Fibroblast of skin of scalp (primary cell): ENCODE data around the gene SERBP1.
"Not testable (repeated sequence)": the region's sequence is repeated elsewhere in the genome, so short reads cannot be mapped to it uniquely, and the experiment has no call there.

Experiments
- DNase-seq: peaks from one replicate; pipeline ENCODE4 v3.0.0-alpha.2; 2013

SERBP1 gene

DNA sequence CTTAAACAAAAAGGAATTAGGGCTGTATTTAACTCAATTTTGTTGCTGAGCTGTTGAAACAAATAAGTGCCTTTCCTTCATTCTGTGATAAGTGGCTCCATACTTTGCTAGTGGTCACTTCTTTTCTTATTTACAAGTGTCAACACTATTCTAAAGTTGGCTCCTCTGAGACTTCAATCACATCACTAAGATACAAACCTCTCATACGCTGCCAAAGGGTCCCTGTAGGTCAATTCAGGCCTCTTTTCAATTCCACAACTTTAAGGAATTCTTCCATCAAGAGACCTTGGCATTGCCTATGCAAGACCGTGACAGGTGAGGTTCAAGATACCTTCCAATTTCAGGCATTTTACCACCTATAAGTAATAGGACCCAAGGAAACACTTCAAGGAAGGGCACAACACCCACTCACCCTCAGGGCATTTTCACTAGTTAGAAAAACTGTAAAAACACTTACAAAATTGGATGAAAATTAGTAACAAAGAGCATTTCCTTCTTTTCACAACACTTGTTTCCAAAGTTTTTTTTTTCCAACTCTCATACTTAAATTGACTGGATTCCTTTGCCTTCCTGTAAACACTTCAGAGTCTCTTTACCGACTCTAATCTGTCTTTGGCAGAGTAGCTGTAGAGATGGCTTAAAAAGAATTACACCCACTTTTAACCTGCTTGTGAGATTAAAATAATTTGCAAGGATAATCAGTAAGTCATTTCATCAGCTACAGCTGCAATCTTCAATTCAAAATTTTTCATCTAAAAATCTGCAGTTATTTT is 24.5 kb downstream of the SERBP1 start:
- no peak for DNase-seq

DNA sequence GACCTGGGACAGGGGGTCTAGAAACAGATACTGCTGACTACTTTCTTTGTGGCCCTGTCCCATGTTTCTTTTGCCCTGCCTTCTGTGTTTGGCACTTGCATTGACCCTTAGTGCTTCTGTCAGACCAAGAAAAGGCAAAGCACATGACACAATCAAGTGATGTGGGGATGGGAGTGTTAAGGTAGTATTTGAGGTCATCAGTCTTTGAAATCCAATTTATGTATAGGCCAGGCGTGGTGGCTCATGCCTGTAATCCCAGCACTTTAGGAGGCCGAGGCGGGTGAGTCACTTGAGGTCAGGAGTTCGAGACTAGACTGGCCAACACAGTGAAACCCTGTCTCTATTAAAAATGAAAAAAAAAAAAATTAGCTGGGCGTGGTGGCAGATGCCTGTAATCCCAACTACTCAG is 26.0 kb downstream of the SERBP1 start:
- DNase-seq: peak; percentile 8

DNA sequence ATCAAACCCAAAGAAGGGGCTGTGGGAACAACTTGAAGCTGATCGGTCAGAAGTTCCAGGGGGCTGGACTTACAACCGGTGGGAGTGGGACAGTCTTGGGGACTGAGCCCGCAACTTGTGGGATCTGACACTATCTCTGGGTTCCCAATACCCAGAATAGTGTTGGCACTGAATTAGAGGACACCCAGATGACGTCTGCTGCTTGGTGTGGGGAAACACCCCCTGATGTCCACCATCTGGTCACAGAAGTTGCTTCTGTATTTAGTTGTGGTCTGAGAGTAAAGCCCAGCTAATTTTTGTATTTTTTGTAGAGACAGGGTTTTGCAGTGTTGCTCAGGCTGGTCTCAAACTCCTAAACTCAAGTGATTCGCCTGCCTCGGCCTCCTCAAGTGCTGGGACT is 28.8 kb downstream of the SERBP1 start:
- no peak for DNase-seq

DNA sequence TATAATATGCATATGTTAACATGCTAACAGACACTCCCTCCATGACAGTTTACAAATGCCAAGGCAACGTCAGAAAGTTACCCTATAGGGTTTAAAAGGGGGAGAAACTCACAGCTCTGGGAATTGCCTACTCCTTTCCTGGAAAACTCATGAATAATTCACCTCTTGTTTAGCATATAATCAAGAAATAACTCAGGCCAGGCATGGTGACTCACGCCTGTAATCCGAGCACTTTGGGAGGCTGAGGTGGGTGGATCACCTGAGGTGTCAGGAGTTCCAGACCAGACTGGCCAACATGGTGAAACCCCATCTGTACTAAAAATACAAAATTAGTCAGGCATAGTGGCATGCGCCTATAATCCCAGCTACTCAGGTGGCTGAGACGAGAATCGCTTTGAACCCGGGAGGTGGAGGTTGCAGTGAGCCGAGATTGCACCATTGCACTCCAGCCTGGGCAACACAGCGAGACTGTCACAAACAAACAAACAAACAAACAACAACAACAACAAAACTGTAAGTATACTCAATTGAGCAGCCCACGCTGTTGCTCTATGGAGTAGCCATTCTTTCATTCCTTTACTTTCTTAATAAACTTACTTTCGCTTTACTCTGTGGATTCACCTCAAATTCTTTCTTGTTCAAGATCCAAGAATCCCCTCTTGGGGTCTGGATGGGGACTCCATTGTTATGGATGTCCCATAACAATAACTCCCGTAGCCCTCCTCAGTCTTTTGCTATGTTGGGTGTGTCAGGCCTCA is 30.0 kb downstream of the SERBP1 start:
- DNase-seq: not testable (repeated sequence)

DNA sequence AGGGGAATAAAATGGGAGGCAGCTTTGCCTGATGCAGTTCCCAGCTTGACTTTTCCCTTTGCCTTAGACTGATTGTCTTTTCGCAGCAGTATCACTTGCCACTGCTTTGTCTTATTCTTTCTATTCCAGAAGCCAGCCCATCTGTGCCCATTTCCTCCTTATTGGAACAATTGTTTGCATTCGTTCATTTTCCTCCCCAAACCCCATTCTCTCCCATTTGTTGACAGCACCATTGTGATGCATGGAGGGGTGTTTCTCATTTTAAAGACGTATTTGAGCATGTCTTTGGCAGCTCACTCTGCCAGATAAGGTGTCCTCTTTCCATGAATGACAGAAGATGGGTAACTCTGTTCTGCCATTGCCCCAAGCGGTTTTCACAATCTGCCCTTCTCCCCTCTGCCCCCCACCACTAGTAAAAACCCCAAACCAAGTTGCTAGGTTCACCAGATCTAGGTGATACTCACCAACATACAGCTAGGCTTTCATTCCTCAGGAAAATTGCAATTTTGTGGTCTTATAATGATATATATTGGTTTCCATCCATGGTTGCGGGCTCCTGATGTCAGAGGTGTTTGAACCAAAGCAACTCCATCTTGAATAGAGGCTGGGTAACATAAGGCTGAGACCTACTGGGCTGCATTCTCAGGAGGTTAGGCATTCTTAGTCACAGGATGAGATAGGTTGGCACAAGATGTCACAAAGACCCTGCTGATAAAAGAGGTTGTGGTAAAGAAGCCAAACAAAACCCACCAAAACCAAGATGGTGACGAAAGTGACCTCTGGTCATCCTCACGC is 30.8 kb downstream of the SERBP1 start:
- DNase-seq: no peak

DNA sequence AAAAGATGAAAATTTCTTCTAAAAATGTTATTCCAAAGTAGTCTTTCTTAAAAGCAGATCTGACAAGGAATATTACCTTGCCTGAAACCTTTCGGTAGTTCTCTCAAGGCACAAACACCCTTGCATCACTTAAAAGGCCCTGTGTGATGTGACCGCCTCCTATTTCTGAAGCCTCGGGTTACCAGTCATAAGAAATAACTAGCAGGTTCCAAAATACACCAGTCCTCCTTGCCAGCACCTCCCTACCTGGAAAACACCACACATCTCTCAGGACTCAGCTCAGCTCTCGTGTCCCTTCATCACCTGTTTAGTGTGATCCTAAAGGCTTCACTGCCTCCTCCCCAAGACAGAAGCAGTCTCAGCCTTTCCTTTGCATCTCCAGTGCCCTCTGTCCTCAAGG is 35.7 kb downstream of the SERBP1 start:
- no peak for DNase-seq

DNA sequence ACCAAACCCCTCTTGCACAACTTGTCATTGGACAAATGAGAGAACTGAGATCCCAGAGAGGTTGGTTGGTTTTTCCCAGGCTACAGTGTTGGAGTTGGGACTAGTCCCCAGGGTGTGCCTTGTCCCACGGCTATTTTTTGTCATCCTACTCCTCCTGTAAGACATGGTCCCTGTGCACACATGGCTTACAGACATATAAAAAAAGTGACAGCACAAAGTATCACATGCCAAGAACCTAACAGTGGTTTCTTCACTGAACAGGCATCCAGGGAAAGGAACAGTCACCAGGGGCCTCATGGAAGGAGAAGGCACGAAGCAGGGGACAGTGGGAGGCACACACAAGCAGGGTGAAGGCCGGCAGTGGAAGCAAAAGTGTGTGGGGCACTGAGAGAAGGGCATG is 36.5 kb downstream of the SERBP1 start:
- no peak for DNase-seq

DNA sequence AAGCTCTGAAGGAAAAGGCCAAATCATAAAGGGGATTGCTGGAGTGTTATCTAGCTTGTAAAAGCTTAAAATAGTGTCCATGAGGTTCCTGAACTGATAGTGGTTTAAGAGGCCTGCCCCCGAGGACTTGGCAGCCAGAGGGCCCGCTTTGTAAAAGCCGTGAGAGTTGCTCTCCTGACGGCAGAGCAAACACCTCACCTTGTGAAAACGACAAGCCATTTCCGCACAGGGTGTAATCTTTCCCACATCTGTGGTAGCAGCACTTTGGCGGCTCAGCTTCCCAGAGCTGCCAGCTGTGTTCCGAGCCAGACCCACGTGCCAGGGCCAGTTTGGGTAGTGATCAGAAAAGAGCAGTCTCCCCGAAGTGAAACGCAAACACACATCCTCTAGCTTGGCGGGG is 37.0 kb downstream of the SERBP1 start:
- DNase-seq: no peak

DNA sequence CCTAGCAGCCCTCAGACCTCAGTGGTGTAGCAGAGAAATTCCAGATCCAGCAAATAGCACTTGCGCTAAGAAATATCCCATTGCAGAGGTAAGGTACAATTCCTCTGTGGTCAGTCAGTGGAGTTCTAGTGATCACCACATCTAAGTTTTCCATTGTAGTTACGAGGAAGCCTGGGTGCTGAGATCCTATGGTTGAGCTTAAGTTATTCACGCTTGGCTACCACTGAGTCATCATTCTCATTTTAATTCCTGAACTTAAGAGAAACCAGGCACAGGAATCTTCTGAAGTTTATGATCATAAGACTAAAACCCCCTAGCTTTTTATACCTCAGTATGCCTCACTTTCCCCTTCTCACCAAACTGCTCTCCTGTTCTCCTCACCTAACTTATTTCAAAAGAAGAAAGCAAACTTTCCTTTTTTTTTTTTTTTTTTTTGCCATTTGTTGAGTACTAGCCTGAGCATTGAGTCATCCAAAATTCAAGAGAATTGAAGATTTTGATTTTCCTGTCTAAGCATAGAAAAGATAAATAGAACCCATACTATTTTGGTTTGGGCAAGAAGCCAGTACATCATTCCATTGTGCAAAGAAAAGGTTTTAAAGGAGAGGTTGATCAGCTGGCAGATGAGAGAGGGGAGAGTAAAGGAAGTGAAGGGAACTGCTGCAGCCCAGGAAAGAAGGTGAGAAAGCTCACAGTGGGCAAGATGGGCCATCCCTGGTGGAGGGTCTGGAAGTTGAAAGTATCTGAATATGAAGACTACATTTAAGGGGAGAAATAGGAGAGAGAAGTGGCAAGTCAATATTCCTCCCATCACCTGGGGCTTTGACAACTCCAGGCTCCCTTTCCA is 39.9 kb downstream of the SERBP1 start:
- DNase-seq: peak; percentile 80

DNA sequence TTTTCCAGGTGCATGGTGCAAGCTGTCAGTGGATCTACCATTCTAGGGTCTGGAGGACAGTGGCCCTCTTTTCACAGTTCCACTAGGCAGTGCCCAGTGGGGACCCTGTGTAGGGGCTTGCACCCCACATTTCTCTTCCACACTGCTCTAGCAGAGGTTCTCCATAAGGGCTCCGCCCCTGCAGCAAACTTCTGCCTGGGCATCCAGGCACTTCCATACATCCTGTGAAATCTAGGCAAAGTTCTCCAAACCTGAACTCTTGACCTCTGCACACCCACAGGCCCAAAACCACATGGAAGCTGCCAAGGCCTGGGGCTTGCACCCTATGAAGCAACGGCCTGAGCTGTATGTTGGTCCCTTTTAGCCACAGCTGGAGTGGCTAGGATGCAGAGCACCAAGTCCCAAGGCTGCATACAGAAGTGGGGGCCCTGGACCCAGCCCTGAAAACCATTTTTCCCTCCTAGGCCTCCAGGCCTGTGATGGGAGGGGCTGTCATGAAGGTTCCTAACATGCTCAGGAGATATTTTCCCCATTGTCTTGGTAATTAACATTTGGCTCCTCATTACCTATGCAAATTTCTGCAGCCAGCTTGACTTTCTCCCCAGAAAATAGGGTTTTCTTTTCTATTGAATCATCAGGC is 46.1 kb downstream of the SERBP1 start:
- DNase-seq: no peak

DNA sequence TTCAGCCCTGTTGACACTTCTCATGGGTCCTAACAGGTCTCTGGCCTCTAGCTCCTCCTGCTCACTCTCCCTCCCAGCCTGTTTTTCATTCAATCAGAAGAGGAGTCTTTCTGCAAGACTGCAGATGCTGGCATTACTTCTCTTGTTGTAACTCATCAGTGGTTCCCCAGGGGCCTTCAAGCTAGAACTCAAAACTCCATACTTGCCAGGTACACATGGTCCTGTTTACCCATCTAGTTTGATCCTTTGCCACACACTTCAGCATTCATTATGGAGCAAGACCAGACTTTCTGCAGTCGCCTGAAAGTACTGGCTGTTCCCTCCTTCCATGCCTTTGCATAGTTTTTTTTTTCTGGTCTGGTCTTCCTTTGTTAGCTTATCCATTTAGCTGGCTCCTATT is 47.9 kb downstream of the SERBP1 start:
- DNase-seq: no peak

DNA sequence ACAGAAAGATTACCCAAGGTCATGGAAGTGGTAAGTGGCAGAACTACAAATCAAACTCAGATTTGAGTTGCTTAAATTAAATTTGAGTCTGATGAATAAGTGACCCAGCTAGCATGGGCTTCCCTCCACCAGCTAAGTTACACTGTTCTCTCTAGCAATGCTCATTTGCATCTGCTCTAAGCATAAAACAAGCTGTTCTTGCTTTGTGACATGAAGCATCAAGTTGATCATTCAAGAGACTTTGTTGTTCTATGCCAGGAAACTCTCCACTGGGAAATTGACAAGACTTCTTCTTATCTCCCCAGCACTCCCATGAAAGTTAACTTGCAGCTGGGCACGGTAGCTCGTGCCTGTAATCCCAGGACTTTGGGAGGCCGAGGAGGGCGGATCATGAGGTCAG is 49.0 kb downstream of the SERBP1 start:
- no peak for DNase-seq

DNA sequence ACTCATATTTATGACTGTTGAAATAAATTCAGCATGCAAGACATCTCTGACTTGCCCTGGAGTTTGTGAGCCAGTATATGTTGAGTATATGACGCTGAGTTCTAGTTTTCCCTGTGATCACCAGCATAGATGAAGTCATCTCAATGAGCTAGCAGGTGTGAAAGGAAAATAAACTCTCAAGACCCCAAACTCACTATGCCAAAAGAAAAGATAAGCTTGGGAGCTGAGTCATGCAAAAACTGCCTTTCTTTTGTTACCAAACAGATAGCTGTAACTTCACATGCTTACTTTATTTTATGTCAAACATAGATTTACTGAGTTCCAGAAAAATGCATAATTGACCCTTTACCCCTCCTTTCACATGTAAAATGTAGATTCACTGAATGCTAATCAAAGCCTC is 52.9 kb downstream of the SERBP1 start:
- no peak for DNase-seq

DNA sequence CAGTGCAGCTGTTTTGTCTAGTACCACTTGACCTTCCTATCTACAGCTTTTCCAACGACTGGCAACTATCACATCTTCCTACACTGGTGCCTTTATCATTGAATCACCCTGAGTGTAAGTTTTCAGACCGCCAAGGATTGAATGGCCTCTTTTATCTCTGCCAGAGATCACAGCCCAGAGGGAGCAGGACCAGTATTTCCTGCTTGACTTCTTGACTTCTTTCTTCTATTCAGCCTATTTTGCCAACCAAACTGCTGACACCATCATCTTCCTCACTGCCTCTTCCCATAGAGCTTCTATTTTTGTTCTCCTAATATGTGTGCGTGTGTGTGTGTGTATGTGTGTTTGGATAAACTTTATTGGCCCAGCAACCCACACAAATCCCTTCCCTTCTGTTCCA is 53.8 kb downstream of the SERBP1 start:
- DNase-seq: no peak

DNA sequence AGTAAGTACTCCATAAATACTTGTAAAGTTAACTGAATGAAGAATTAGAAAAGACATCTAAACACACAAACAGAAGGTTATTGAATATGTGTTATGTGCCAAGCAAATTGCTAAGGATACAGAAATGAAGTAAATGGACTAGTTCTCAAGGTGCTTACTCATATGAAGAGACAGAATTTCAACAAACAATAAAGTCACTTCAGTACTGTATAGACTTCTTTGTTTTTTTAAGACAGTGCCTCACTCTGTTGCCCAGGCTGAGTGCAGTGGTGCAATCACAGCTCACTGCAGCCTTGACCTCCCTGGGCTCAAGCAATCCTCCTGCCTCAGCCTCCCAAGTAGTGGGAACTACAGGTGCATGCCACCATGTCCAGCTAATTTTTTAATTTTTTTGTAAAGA is 57.3 kb downstream of the SERBP1 start:
- DNase-seq: no peak

DNA sequence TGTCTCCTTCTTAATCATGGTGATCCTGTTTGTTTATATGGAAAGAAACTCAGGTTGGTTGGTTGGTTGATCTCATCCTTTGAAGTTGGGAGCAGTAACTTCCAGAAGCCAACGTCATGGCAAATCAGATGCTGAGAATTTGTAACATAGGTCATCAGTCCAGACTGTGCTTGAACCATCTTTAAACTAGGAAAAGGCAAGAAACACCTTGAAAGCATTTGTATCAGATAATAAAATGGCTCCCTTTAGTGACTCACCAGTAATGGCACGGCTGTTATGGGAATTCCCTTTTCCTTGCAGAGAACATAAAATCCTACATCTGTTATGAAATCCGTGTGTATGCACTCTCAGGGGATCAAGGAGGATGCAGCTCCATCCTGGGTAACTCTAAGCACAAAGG is 58.1 kb downstream of the SERBP1 start:
- DNase-seq: no peak

DNA sequence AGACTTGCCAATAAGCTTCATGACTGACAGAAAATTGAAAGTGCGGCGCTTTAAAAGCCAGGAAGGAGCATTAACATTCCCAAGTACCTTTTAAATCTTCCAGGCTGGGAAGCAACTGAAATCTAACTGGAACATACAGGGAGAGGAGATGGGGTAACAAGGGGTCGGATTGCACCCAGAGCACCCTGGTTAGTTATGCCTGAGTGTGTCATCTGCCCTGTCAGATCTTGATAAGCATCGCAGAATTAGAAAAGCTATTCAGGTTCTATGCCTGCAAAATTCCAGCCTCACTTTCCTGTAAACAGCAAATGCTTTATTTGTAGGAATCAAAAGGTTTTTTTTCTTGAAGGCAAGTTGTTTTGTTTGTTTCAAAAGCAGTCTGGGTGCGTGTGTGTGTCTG is 58.5 kb downstream of the SERBP1 start:
- DNase-seq: no peak

DNA sequence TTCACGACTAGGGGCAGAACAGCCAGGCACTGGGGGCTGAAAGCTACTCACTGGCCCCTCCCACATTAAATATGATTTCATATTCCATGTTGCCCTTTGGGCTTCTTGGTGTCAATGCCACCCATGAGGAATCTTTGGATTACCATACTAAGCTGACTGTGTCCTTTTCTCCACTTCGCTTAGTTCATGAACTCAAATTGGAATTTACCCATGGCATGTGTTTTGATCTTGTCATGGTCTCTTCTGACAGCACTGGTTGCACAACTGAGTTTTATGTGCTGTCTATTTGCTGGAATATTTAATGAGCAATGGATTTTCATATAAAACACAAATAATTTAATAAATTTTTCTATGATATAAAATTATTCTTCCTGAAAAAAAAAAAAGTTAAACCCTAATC is 59.2 kb downstream of the SERBP1 start:
- DNase-seq: no peak

DNA sequence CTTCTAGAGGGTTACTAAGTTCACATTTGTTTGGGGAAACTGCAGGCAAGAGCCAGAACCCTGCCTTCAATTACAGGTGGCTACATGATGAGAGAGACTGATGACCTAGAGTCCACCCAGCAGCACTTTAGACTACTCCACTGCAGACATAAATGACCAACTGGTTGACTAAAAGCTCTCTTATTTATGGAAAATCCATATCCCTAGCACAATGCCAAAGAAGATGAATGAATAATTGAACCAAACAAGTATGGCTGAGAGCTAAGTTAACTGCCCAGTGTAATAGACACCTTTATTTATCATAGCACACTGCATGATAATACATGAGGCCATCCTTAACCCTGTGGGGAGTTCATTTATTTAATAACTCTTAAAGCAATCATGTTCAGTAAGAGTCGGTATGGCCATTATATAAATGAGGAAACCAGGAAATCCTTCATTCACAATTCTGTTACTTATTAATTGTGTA is 62.1 kb downstream of the SERBP1 start:
- DNase-seq: no peak

DNA sequence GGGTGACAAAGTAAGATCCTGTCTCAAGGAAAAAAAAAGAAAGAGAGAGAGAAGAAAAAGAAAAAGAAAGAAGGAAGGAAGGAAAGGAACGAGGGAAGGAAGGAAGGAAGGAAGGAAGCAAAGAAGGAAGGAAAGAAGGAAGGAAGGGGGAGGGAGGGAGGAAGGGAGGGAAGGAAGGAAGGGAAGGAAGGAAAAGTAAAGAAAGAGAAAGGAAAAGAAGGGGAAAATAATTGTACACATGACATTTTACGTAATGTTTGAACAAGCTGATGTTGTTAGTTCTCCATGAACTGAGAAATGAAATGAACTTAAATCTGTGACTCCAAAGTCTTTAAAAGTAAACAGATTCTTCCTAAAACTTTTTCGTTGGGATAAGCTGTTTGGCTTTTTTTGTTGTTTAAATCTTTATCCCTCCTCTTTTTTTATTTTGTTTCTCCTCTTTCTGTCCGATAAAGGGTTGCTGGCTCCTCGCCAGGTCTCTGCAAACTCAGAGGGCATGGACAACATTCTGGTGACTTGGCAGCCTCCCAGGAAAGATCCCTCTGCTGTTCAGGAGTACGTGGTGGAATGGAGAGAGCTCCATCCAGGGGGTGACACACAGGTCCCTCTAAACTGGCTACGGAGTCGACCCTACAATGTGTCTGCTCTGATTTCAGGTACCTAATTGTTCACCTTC is 62.7 kb downstream of the SERBP1 start:
- DNase-seq: peak; percentile 44

DNA sequence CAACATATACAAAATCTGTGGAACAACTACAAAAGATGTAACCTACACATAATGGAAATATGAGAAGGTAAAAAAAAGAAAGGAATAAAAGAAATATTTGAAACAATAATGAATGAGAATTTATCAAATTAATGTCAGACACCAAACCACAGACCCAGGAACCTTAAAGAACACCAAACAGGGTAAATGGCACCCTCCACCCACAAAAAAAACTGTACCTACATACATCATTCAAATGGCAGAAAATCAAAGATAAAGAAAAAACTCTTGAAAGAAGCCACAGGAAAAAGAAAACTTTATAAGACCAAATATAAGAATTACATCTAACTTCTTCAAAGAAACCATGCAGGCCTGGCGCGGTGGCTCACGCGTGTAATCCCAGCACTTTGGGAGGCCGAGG is 68.6 kb downstream of the SERBP1 start:
- DNase-seq: no peak
